ENCODE measurements around the gene CCDC183.
"Not testable (repeated sequence)": the region's sequence is repeated elsewhere in the genome, so short reads cannot be mapped to it uniquely, and the experiment has no call there.

Gene CCDC183

DNA sequence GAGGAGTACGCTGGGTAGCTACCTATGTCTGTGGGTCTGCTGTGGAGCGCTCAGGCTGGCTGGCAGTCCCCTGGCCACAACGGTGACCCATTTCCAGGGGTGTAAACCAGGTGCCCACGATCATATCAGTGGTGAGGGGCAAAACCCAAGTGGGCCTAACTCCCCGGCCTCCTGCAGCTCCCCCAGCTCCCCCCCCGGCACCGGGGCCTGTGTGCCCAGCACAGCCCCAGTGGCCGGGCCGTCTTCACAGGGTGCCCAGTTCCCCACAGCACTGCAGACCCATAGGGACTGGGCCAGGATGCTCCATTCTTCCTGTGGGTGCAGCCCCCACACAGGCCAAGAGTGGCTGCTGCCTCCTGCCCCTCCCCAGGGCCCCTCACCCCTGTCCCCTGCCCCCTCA lies 37.1 kb upstream of the CCDC183 start:
- TF ChIP-seq CTCF (IDR thresholded peaks at IDR 0.05), result no peak
- intact Hi-C loops (cut with DNase I; ENCODE audit: low total_unique reads), result no loop called here
- no peak overlapping the region for H3K27ac ChIP-seq
- no peak for DNase-seq
- peaks cover 0 to 10% (median 2%) of the 10 kb centered on the region in 4 donors for H3K4me1 ChIP-seq
- peaks cover 0 to 95% of the 10 kb centered on the region in 2 donors for H3K27me3 ChIP-seq
- peaks cover 0 to 5% (median 0%) of the 10 kb centered on the region in 3 donors for H3K9me3 ChIP-seq
- no peaks in the 10 kb centered on the region for H3K36me3 ChIP-seq
- H3K4me3 ChIP-seq, result no peak overlapping the region

DNA sequence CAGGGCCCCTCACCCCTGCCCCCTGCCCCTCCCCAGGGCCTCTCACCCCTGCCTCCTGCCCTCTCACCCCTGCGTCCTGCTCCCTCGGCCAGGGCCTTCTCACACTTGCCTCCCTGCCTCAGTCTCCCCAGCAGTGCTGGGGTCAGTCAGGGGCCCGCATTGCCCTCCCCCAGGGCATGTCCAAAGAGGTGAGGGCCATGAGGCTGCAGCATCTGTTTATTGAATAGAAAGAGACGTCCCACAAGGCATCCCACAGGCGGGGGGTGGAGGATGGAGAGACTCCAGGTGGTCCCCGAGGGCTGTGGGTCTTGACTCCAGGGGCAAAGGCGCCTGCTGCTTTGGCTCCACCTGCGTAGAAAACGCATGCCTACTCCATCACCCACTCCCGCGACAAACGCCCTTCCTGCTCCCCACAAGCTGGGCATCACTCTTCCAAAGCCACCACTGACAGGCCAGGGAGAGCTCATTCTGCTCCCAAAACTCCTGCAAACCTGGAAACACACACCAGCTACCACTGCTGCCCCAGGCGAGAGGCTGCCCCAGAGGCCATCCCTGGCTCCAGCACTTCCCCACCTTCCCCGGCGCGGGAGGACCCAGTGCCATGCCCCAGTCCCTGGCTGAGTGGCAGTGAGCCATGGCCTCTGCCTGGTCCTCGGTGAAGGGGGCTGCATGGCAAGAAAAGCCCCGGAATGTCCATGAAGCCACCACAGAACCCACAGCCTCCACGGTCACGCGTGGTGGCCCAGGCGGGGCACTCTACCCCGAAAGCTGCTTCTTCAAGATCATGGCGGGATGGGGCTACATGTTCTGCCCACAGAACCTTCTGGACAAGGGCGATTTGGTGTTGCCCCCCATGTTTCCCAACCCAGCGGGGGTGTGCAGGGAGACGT lies 36.5 kb upstream of the CCDC183 start:
- no peak overlapping the region for H3K4me3 ChIP-seq
- H3K36me3 ChIP-seq, result no peaks in the 10 kb centered on the region
- intact Hi-C loops (cut with DNase I; ENCODE audit: low total_unique reads), result no loop called here
- DNase-seq, result no peak
- TF ChIP-seq CTCF (IDR thresholded peaks at IDR 0.05), result no peak
- no peak overlapping the region for H3K27ac ChIP-seq
- H3K4me1 ChIP-seq, result peaks cover 0 to 10% (median 2%) of the 10 kb centered on the region in 4 donors
- H3K9me3 ChIP-seq, result peaks cover 0 to 5% (median 0%) of the 10 kb centered on the region in 3 donors
- H3K27me3 ChIP-seq, result peaks cover 0 to 95% of the 10 kb centered on the region in 2 donors

- intact Hi-C loops (cut with DNase I; ENCODE audit: low total_unique reads), result no loop called here
- H3K27ac ChIP-seq, result no peak overlapping the region
- no peak overlapping the region for H3K4me3 ChIP-seq
- peaks cover 0 to 95% of the 10 kb centered on the region in 2 donors for H3K27me3 ChIP-seq
- DNase-seq, result no peak
- no peaks in the 10 kb centered on the region for H3K36me3 ChIP-seq
- TF ChIP-seq CTCF (IDR thresholded peaks at IDR 0.05), result no peak
- H3K4me1 ChIP-seq, result peaks cover 0 to 10% (median 2%) of the 10 kb centered on the region in 4 donors
- H3K9me3 ChIP-seq, result peaks cover 0 to 5% (median 0%) of the 10 kb centered on the region in 3 donors
Observed at GRCh38 chr9:136760424-136760823, 35.7 kb upstream of the CCDC183 start.

DNA sequence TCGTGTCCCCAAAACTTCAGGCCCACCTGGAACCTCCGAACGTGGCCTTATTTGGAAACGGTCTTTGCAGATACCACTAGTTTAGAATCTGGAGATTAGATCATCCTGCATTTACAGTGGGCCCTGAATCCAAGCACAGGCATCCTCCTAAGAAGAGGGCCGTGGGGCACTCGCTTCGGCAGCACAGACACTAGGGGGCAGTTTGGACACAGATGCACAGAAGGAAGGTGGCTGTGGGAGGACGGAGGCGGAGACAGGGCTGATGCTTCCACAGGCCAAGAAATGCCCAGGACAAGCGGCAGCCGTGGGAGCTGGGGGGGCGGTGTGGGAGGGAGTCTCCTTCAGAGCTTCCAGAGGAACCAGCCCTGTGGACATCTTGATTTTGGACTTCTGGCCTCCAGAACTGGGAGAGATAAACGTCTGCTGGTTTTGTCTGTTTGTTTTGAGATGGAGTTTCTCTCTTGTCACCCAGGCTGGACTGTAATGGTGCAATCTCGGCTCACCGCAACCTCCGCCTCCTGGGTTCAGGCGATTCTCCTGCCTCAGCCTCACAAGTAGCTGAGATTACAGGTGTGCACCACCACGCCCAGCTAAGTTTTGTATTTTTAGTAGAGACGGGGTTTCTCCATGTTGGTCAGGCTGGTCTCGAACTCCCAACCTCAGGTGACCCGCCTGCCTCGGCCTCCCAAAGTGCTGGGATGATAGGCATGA lies 35.1 kb upstream of the CCDC183 start:
- DNase-seq; H3K4me1 ChIP-seq; H3K9me3 ChIP-seq; intact Hi-C loops (cut with DNase I; ENCODE audit: low total_unique reads); H3K4me3 ChIP-seq; H3K27ac ChIP-seq; H3K36me3 ChIP-seq: not testable (repeated sequence)
- peaks cover 0 to 91% of the 10 kb centered on the region in 2 donors for H3K27me3 ChIP-seq

DNA sequence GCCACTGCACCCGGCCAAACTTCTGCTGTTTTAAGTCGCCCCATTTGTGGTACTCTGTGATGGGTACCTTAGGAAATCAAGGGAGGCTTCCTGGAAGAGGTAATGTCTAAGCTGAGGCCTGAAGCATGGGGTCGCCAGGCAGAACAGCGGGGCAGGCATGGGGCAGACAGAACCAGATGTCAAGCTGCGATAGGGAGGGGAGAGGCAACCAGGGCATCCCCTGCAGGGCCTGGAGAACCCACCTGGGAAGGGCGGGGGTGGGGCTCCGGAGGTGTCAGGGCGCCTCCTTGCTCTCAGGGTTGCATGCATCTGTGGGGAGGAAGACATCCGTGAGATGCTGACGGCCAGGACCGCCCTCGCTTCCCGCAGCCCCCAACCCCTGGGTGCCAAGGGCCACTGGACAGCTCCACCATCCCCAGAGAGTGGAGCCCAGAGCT lies 34.6 kb upstream of the CCDC183 start:
- intact Hi-C loops (cut with DNase I; ENCODE audit: low total_unique reads), result no loop called here
- Histone ChIP-seq H3K36me3 (no peaks in the 10 kb centered on the region), H3K4me1 (peaks cover 0 to 10% (median 2%) of the 10 kb centered on the region in 4 donors), H3K9me3 (no peaks in the 10 kb centered on the region), H3K27me3 (peaks cover 0 to 86% of the 10 kb centered on the region in 2 donors), H3K27ac (no peak overlapping the region), H3K4me3 (no peak overlapping the region)
- DNase-seq, result no peak
- no peak for TF ChIP-seq CTCF (IDR thresholded peaks at IDR 0.05)

DNA sequence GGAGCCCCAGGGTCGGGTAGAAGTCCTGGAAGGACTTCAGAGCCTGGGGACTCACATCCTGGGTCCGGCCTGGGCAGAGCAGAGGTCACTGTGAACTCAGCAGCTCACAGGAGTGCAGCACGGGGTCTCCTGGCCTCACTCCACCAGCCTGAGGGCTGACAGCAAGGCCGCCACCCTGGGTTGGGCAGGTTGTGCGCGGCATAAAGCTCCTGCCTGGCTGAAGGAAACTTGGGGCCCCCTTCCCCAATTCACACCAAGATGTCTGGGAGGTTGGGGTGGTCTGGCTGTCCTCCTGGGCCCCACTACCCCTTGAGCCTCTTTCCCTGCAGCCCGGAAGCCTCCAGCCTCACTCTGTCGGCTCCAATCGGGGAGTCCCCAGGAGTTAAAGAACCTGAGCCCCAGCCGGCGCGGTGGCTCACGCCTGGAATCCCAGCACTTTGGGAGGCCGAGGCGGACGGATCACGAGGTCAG lies 33.9 kb upstream of the CCDC183 start:
- no peak for DNase-seq
- intact Hi-C loops (cut with DNase I; ENCODE audit: low total_unique reads), result no loop called here
- TF ChIP-seq CTCF (IDR thresholded peaks at IDR 0.05), result no peak
- Histone ChIP-seq H3K4me3 (no peak overlapping the region), H3K36me3 (no peaks in the 10 kb centered on the region), H3K27me3 (peaks cover 0 to 86% of the 10 kb centered on the region in 2 donors), H3K4me1 (peaks cover 0 to 10% (median 2%) of the 10 kb centered on the region in 4 donors), H3K9me3 (no peaks in the 10 kb centered on the region), H3K27ac (no peak overlapping the region)
